Measurements from ENCODE around the gene ZNF19.
"Not testable (repeated sequence)": the region's sequence is repeated elsewhere in the genome, so short reads cannot be mapped to it uniquely, and the experiment has no call there.

ZNF19 gene

DNA sequence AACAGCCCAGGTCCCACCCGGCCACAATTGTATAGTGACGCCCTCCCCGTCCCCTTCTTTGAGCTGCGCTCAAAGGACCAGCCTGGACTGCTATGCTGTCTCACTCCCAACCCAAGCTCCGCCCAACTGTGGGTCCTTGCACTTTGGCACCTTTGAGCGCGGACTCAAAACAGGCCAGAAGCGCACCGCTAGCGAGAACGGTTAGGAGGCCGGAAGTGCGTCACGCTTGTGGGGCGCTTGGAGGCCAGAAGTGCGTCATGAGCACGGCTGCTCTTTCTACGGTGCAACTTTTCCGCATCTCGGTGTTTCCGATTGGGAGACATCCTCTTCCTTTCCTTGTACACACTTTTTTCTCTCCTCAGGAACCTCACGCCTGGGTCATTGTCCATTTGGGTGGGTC lies at the start of gene ZNF19:
TSS of gene ZNF19 (minus strand) at position 203 of the 400 bp plus-strand sequence. CDS start 7,210 bp downstream, outside the sequence.
- no peak for DNase-seq

DNA sequence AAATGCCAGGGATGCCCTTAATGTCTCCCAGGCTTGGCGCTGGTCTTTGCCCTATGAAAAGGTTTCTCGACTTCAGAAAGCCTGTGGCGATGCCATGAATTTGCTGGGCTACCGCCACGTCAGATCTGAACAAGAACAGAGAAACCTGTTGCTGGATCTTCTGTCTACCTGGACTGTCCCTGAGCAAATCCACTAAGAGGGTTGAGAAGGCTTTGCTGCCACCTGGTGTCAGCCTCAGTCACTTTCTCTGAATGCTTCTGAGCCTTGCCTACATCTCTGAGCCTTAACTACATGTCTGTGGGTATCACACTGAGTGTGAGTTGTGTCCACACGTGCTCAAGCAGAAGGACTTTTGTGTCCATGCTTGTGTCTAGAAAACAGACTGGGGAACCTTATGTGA lies 48.5 kb upstream of the ZNF19 start:
- peak in 13 of 56 donors; percentile 0 to 28 (median 4) for DNase-seq

DNA sequence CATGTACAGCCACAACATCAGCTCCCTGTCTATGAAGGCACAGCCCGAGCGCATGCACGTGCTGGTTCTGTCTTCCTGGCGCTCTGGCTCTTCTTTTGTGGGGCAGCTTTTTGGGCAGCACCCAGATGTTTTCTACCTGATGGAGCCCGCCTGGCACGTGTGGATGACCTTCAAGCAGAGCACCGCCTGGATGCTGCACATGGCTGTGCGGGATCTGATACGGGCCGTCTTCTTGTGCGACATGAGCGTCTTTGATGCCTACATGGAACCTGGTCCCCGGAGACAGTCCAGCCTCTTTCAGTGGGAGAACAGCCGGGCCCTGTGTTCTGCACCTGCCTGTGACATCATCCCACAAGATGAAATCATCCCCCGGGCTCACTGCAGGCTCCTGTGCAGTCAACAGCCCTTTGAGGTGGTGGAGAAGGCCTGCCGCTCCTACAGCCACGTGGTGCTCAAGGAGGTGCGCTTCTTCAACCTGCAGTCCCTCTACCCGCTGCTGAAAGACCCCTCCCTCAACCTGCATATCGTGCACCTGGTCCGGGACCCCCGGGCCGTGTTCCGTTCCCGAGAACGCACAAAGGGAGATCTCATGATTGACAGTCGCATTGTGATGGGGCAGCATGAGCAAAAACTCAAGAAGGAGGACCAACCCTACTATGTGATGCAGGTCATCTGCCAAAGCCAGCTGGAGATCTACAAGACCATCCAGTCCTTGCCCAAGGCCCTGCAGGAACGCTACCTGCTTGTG lies 47.8 kb upstream of the ZNF19 start:
- no peak for DNase-seq

DNA sequence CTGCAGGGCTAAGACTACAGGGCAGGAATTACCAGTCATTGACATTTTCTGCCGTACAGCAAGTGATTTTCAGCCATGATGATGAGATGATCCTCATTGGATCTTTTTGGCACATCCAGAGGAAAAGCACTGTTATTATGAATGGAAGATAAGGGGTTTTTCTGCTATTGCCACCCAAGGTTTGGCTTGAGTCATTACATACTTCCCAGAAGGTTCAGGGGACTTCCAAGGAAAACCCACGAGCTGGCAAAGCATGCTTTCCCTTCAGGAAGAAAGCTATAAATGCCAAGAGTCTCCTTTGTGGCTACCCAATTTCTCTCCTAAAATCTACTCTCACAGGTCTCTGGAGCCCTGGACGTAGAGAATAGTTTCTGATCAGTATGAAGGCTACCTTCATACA lies 43.2 kb upstream of the ZNF19 start:
- DNase-seq = no peak

DNA sequence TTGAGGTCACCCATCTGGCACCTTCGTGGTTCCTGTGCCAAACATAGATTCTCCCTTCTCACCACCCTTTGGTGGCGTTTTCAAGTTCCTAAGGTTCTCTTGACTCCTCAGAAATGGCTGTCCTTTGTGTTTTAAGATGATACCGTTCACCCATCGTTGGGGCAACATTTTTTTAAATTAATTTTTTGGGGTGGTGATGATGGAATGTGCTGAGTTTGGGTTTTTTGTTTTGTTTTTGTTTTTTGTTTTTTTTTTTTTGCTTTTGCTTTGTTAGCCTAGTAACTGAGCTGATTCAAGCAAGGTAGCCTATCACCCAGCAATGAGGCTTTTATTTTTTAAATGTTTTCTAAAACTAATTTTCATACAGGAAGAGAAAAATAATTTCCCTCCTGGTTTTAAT lies 39.7 kb upstream of the ZNF19 start:
- DNase-seq = no peak

DNA sequence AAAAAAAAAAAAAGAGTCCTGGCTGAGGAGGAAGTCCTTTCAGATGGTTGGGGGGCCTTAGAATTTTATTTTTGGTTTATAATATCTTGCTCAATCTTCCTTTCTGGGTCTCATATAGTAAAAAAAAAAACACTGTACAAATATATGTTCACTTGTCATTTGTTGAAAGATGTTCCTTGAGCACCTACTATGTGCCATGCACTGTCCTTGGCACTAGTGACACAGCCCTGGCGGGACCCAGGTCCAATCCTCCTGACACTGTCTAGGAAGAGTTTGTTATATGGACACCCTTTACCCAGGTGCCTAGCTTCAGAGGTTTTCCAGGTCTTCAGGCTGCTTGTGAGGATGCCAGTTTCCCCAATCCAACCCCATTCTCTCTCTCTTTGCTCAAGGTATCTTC lies 39.1 kb upstream of the ZNF19 start:
- DNase-seq = no peak

DNA sequence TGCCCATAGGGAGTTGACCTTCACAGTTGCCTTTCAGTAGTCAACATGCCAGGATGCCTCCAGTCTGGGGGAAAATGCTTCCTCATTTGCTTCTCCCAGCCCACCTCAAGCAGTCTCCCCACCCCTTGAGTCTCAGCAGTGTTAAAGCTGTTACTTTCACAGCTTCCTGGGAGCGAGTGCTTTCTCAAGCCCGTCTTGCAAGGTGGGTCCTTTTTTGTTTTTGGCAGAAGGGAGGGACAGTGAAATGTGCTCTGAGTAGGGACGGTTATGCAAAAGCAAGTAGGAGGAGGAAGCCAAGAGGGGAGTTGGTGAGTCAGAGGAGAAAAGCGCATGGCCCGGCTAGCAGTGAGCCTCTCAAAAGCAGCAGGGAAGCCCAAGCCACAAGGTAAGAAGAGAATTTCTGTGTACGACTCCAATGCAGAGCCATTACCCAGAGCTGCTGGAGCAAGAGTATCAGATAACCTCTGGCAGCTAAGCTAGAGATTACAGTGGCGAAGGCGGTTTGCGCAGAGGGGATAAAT lies 37.0 kb upstream of the ZNF19 start, which contains the start of gene CHST4:
TSS of gene CHST4 (plus strand) at position 316 of the 521 bp plus-strand sequence. CDS start 10,252 bp downstream, outside the sequence.
- no peak for DNase-seq

DNA sequence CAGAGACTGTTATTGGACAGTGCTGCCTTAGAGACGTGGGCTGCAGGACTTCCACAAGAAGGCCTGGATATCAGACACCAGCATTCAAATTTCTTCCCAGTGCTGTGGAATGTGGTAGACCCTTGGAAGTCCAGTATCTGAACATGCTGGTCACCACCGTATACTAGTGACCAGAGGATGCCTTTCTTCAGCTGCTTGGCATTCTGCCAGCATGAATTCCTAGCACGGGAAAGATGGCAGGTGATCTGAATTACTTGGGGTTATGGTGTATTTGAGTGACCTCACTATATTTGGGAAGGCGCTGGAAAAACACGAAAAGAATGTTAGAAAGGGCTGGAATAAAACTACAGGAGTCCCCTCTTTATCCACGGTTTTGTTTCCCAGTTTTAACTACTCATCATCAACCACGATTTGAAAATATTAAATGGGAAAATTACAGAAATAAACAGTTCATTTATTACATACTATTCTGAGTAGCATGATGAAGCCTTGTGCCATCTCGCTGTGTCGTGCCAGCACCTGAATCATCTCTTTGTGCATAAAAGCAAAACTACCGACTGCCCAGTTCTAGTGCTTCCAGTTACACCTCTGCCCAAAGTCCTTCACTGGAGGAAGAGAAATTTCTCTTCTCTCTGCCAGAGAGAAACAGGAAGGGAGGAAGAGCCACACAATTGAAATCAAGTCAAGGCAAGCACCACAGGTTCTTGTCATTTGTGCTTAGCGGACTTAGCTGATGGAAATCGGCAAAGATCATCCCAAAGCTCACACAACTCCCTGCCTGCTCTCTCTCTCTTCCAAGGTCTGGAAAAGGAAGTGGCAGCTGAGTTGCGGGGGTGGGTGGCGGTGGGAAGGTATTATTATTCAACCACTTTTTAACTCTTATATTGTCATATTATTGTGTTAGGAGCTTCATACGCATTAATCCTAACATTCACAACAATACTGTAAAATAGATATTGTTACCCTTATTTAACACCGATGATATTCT lies 35.7 kb upstream of the ZNF19 start:
- DNase-seq = peak in 1 of 56 donors; percentile 1

DNA sequence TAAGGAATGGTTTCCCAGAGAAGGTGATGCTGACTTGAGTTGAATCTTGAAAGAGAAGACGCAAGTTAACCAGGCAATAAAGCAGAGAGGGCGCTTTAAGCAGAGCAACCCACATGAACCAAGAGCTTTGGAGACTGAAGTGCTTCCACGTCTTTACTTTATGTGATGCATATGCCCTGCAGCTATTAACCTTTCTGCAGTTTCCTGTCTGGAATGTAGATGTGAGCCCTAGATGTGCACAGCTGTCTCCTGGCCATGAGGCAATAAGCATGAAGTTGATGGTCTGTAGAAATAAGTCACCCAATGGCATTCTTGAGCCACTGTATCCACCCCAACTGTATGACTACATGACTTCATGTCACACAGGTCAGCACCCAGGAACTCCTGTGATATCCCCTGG lies 31.4 kb upstream of the ZNF19 start:
- DNase-seq = no peak

DNA sequence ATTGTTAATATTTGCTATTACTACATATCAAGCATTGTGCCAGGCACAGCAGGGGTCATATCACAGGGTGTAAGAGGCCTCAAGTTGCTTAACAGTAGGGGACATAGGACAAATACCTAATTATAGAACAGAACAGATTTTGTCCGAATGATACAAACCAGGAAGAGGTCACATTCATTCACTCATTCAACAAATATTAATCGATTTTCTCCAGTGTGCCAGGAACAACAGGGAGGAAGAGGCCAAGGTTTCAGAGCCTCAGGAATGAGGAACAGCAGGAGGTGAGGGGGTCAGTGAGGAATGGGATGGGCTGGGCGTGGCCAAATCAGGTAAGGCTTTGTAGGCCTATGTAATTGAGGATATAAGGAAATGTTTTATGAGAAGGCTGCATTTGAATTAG lies 25.9 kb upstream of the ZNF19 start:
- DNase-seq = no peak

DNA sequence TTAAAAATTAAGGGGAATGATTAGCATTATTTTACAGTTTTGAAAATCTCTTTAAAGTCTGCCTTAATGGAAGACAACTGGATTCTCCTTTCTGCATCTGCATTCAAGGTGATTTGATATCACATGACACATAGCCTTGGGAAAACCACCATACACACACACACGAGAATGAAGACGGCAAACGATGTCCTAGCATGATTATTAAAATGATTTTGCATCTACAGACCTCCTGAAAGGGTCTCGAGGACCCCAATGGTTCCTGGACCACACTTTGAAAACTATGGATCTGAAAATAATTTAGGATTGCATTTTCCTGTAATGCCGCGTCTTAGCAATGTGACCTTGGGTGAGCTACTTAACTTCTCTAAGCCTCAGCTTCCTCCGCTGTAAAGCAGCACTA lies 25.4 kb upstream of the ZNF19 start:
- DNase-seq = no peak

DNA sequence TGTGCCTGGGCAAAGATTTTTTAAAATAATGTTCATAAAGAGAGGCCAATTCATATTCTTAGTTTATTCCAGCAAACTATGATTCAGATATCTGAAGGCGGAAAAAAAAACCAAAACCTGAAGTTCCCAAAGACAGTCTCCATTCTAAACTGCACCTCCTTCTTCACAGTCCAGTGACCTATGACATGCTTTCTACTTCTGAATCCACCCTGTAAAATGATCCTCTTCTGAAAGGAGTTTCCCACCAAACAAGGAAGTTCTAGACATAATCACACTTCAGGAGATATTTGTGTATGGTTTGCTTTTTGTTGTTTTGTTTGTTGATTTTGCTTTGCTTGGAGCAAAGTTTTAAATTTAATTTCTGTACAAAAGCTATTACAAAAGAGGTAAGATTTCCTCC lies 24.2 kb upstream of the ZNF19 start:
- DNase-seq = no peak

DNA sequence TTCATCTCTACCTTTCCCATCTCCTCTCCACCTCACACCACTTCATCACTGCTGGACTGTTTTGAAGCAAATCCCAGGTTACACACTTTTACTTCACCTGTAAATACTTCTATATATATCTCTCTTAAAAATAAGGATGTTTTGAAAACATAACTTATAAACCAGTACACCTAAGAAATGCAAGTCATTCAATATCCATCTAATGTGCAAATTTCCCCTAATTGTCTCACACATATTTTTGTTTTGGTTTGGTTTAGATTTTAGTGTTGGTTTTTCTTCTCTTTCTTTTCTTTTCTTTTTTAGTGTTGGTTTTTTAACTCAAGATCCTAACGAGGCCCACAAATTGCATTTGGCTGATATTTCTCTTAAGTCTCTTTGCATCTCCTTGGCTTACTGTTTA lies 17.9 kb upstream of the ZNF19 start:
- no peak for DNase-seq

DNA sequence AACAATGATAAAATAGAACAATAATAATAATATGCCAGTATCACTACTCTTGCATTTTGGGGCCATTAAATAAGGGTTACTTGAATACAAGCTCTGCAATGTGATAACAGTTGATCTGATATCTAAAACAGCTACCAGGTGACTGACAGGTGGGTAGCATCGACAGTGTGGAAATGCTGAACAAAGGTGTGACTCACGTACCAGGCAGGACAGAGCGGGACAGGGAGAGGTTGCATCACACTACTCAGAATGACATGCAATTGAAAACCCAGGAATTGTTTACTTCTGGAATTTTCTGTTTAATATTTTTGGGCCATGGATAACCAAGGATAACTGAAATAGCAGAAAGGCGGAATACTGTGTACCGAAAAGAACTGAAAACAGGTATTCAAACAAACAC lies 15.8 kb upstream of the ZNF19 start:
- DNase-seq = no peak

DNA sequence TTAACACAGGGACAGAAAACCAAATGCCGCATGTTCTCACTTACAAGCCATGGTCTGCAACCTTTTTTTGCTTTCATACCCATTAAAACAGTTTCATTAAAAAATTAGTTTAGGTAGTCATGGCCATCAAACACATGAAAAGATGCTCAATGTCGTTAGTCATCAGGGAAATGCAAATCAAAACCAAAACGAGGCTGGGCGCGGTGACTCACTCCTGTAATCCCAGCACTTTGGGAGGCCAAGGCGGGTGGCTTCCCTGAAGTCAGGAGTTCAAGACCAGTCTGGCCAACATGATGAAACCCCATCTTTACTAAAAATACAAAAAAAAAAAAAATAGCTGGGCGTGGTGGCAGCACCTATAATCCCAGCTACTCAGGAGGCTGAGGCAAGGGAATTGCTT lies 14.9 kb upstream of the ZNF19 start:
- not testable (repeated sequence) for DNase-seq

DNA sequence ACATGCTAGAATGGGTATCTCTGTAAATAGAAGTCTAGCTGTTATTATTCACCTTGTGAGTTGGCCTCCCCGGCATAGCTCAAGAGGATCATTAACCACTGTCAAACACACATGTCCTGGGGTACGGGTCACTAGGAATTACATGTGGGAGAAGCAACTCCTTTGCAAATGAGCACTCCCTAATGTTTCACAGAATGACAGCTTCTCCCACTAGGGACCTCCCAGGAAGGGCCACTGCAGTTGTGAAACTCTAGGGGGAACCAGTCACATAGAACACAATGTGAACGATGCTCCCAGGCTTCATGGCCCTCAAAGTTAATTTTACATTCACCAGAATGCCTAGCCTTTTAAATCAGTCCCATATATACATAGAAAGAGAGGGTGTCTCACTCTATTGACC lies 12.4 kb upstream of the ZNF19 start:
- no peak for DNase-seq

DNA sequence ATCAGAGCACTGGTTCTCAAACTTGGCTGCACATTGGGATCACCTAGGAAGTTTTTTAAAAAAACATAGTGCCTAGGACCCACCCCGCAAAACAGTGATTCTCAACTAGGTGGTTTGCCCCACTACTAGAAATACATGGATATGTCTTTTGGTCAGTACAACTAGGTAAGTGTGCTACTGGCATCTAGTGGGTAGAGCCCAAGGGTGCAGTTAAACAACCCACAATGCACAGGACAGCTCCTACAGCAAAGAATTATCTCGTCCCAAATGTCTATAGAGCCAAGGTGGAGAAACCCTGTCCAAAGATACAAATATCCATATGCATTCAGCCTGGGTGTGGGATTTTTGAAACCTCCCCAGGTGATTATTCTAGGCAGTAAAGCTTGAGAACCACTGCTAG lies 11.8 kb upstream of the ZNF19 start:
- DNase-seq = no peak

DNA sequence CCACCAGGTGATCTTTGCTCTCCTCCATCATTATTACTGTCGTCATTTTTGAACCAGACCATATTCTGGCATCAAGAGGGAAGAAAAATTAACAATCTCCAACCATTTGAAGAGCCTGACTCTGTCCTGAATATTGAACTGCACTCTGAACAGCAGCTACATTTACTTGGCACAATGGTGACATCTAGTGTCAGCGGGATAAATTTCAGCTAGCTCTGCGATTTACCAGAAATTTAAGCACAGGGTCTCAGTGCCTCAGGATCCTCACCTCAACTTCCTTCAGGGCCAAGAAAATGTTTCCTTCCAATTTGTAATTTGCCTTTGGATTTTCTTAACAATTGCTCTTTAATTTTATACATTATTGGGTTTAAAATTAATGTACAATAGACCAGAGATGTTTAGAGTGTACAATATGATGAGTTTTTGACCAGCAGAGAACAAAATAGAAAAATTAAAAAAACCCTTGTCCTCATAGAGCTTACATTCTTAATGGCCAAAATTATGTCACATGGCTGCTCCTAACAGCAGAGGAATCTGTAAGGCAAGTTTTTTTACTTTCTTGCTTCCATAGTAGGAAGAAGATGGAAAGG lies 10.7 kb upstream of the ZNF19 start:
- DNase-seq = peak in 24 of 56 donors; percentile 0 to 40 (median 6)

DNA sequence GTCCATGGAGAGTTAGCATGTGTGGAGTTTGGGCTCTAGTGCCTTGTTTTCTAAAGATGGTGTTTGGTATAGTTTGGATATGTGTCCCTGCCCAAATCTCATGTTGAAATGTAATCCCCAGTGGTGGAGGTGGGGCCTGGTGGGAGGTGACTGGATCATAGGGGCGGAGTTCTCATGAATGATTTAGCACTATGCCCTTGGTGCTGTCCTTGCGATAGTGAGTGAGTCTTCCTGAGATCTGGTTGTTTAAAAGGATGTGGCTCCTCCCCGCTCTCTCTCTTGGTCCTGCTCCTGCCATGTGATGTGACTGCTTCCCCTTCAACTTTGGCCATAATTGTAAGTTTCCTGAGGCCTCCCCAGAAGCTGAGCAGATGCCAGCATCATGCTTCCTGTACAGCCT lies 8.9 kb upstream of the ZNF19 start:
- DNase-seq = no peak

DNA sequence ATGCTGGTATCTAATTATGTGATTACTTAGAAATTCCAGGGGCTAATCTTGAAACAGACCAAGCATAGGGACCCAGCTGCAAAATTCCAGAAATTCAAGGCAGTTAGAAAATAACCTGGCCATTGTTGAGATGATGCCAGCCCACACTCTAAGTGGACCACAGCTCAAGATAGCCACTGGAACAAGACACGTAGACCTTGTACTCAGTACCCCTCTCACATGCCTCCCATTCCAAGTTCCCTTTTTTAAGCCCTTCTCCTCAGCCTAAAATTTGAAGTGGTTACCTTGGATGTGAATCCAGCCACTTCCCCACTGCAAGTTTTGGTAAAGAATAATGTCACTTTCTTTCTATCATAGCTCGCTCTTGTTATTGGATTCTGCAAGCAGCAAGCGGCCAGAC lies 4.1 kb upstream of the ZNF19 start:
- DNase-seq = no peak

DNA sequence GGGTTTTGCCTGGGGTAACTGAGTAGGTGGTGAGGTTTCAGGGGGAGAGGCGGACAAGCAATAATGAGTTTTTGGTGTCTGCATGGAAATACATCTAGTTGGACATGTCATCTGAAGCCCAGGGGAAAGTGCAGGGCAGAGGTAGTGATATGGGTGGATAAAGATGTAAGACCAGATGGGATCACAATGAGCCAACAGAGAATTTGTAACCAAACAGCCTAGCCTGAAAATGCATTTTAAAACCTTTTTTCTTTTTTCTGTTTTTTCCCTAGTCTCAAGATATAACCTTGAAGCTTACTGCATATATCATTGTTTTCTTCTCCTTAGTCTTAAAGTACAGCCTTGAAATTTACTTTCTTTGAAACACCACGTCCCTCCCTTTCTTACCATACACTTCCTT lies 3.7 kb upstream of the ZNF19 start:
- DNase-seq = no peak

DNA sequence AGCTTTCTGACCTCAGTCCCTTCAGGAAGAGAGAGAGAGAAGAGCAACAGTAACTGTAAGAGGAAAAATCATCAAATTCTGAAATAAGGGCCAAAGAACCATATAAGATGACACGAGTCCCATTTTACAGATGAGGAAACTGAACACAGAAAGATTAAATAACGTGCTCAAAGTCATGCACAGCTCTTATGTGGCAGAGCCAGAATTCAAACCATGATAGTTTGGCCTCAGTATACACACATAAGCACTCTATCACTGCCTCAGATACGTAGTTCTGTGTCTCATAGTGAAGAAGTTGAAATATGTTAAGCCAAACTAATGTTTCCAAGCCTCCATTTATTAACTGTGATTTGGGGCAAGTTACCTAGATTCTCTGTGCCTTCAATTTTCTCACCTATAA lies 1.9 kb upstream of the ZNF19 start:
- no peak for DNase-seq

All from nucleus accumbens (tissue), 56 donors.